Gastrocnemius medialis (tissue), 4 donors: Measurements from ENCODE around the gene PLAAT4. TPM values are rescaled to one million over a fixed set of nuclear protein-coding genes. Genes with fewer than 3 reads are reported as not detected.

Source experiments
- ATAC-seq, 2 donors: fragments of 150-250 bp; one replicate each; pipeline ENCODE4 v1.9.1; 2016
- DNase-seq, 2 donors: peaks; one replicate each; pipeline ENCODE4 v3.0.0-alpha.2; 2019
- H3K27ac ChIP-seq, 4 donors: fragments of 200-600 bp; sonication (generic); 1 replicate in 1 of 4; 2 replicates in 3 of 4; pipeline ENCODE4 v1.5.1; 2016 to 2018; ENCODE audit warnings: mild to moderate bottlenecking in 2 of 4, moderate library complexity in 1 of 4
- H3K27me3 ChIP-seq, 3 donors: fragments of 200-600 bp; sonication (generic) in 2 of 3; 1 replicate in 1 of 3; 2 replicates in 2 of 3; pipeline versions ENCODE4 v1.5.1 to v1.6.0; 2016 to 2019; ENCODE audit warnings: mild to moderate bottlenecking in 1 of 3, moderate library complexity in 1 of 3
- H3K36me3 ChIP-seq, 2 donors: fragments of 200-600 bp; sonication (generic) in 1 of 2; one replicate each; pipeline ENCODE4 v1.5.1; 2017 to 2018
- H3K4me1 ChIP-seq, 2 donors: fragments of 200-600 bp; sonication (generic) in 1 of 2; one replicate each; pipeline ENCODE4 v1.5.1; 2016 to 2017; ENCODE audit warnings: mild to moderate bottlenecking in 2 of 2
- H3K4me3 ChIP-seq, 4 donors: fragments of 200-600 bp; sonication (generic) in 3 of 4; 1 replicate in 1 of 4; 2 replicates in 3 of 4; pipeline ENCODE4 v1.5.1; 2016 to 2019; ENCODE audit warnings: mild to moderate bottlenecking in 2 of 4
- H3K9me3 ChIP-seq, 3 donors: fragments of 200-600 bp; sonication (generic) in 2 of 3; 1 replicate in 1 of 3; 2 replicates in 2 of 3; pipeline ENCODE4 v1.5.1; 2016 to 2019
- CTCF ChIP-seq, 5 experiments: fragments of 450-650 bp in 3 of 5; fragments of 200-600 bp in 2 of 5; sonication (generic) in 2 of 5; IDR thresholded peaks in 4 of 5; conservative IDR thresholded peaks in 1 of 5; 1 replicate in 4 of 5; 2 replicates in 1 of 5; pipeline ENCODE4 v1.5.1; 2016 to 2019; ENCODE audit warnings: antibody characterized with exemption in 5 of 5, mild to moderate bottlenecking in 3 of 5, moderate library complexity in 3 of 5
- POLR2A ChIP-seq, 2 donors: fragments of 450-650 bp; IDR thresholded peaks; one replicate each; pipeline ENCODE4 v1.6.1; 2017; ENCODE audit warnings: antibody characterized with exemption in 2 of 2, mild to moderate bottlenecking in 2 of 2, moderate library complexity in 2 of 2
- in situ Hi-C, 4 donors: fragments of 200-750 bp; cut with MboI; loops; one replicate each; pipeline versions ENCODE4 v1.15.0 to v1.8.0; 2017; ENCODE audit warnings: low sequenced_read_pairs in 4 of 4
- intact Hi-C: fragments of 100-400 bp; cut with DNase I; formaldehyde crosslinking; loops from one replicate; pipeline ENCODE4 v1.15.1; 2023; ENCODE audit warnings: low total_unique reads
- total RNA-seq, 4 donors: library from RNA; depleted of rRNA; stranded (reverse); fragments of >200 nt; gene quantifications; one replicate each; pipeline versions ENCODE4 v1.1.0 to v1.2.3, GENCODE V29; 2016

The PLAAT4 gene
- total RNA-seq, 4 donors from 2014 or later = 3.1 to 13.2 (median 5.8) TPM

GRCh38 chr11:63494975-63495374, 41.6 kb upstream of the PLAAT4 start:
- Histone ChIP-seq H3K4me1 (peaks cover 0 to 7% of the 10 kb centered on the region in 2 donors), H3K27ac (no peak overlapping the region), H3K36me3 (no peaks in the 10 kb centered on the region), H3K4me3 (no peak overlapping the region), H3K9me3 (peaks cover 0 to under 1% (median 0%) of the 10 kb centered on the region in 3 donors), H3K27me3 (peaks cover 8 to 32% (median 16%) of the 10 kb centered on the region in 3 donors)
- TF ChIP-seq POLR2A (IDR thresholded peaks at IDR 0.05) (no peak), CTCF (IDR thresholded peaks at IDR 0.05 in 4 of 5, conservative IDR thresholded peaks at IDR 0.05 in 1 of 5) (no peak)
- intact Hi-C loops (no loop called here), in situ Hi-C loops (no loop called here)
- ATAC-seq (no peak), DNase-seq (no peak)

GRCh38 chr11:63499874-63500273, 36.7 kb upstream of the PLAAT4 start:
- Histone ChIP-seq H3K27ac (no peak overlapping the region), H3K4me3 (no peak overlapping the region), H3K36me3 (no peaks in the 10 kb centered on the region), H3K4me1 (peaks cover 3 to 4% of the 10 kb centered on the region in 2 donors), H3K9me3 (peaks cover 0 to 4% (median 0%) of the 10 kb centered on the region in 3 donors), H3K27me3 (peaks cover 0 to 4% (median 3%) of the 10 kb centered on the region in 3 donors)
- in situ Hi-C loops (no loop called here), intact Hi-C loops (no loop called here)
- DNase-seq (no peak), ATAC-seq (no peak)
- no peak for TF ChIP-seq CTCF (IDR thresholded peaks at IDR 0.05 in 4 of 5, conservative IDR thresholded peaks at IDR 0.05 in 1 of 5)
- no peak for TF ChIP-seq POLR2A (IDR thresholded peaks at IDR 0.05)

GRCh38 chr11:63501236-63501635, 35.4 kb upstream of the PLAAT4 start:
- no peak overlapping the region for H3K27ac ChIP-seq
- no peaks in the 10 kb centered on the region for H3K36me3 ChIP-seq
- in situ Hi-C loops (no loop called here), intact Hi-C loops (no loop called here)
- peaks cover 9 to 17% of the 10 kb centered on the region in 2 donors for H3K4me1 ChIP-seq
- DNase-seq = no peak
- no peak for ATAC-seq
- TF ChIP-seq POLR2A (IDR thresholded peaks at IDR 0.05) = no peak
- no peak for TF ChIP-seq CTCF (IDR thresholded peaks at IDR 0.05 in 4 of 5, conservative IDR thresholded peaks at IDR 0.05 in 1 of 5)
- H3K27me3 ChIP-seq = peaks cover 0 to 4% (median 3%) of the 10 kb centered on the region in 3 donors
- peaks cover 0 to 4% (median 0%) of the 10 kb centered on the region in 3 donors for H3K9me3 ChIP-seq
- no peak overlapping the region for H3K4me3 ChIP-seq

- ATAC-seq (no peak), DNase-seq (no peak)
- Histone ChIP-seq H3K9me3 (peaks cover 0 to 4% (median 0%) of the 10 kb centered on the region in 3 donors), H3K27ac (no peak overlapping the region), H3K4me1 (peaks cover 9 to 17% of the 10 kb centered on the region in 2 donors), H3K36me3 (no peaks in the 10 kb centered on the region), H3K27me3 (no peaks in the 10 kb centered on the region), H3K4me3 (no peak overlapping the region)
- no peak for TF ChIP-seq POLR2A (IDR thresholded peaks at IDR 0.05)
- no peak for TF ChIP-seq CTCF (IDR thresholded peaks at IDR 0.05 in 4 of 5, conservative IDR thresholded peaks at IDR 0.05 in 1 of 5)
- intact Hi-C loops (no loop called here), in situ Hi-C loops (no loop called here)
Measured at GRCh38 chr11:63502252-63502820, 34.3 kb upstream of the PLAAT4 start.

GRCh38 chr11:63503492-63503891, 33.1 kb upstream of the PLAAT4 start:
- Histone ChIP-seq H3K4me1 (peaks cover 14 to 17% of the 10 kb centered on the region in 2 donors), H3K27ac (no peak overlapping the region), H3K4me3 (no peak overlapping the region), H3K9me3 (peaks cover 0 to 4% (median 0%) of the 10 kb centered on the region in 3 donors), H3K27me3 (no peaks in the 10 kb centered on the region), H3K36me3 (no peaks in the 10 kb centered on the region)
- TF ChIP-seq CTCF (IDR thresholded peaks at IDR 0.05 in 4 of 5, conservative IDR thresholded peaks at IDR 0.05 in 1 of 5) (no peak), POLR2A (IDR thresholded peaks at IDR 0.05) (no peak)
- in situ Hi-C loops = no loop called here
- DNase-seq (peak in 1 of 2 donors; percentile 17), ATAC-seq (no peak)
- intact Hi-C loops = no loop called here
